ENCODE measurements around the gene ADGRF5. TPM values are rescaled to one million over a fixed set of nuclear protein-coding genes. Genes with fewer than 3 reads are reported as not detected.

The ADGRF5 gene
- total RNA-seq, 1 donor from 2014 or later = 0.06 TPM

DNA sequence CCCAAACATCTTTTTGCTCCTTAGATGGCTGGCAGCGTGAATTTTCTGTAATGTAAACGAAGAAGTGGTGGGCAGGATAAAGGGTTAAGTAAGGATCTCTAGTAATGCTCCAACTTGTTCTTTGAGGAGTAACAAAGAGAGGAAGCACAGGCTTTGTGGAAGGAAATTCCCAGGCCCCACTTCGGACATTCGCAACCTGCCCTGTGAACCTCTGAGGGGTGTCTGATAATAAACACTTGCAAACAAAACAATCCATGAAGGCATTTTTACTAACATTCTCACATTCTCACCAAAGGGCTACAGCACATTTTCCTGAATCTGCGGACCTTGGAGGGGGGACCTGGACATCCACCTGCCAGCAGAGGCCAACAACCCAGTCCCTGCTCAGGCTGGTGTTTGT, 25.8 kb upstream of the ADGRF5 start:
- TF ChIP-seq, protein P1, sequence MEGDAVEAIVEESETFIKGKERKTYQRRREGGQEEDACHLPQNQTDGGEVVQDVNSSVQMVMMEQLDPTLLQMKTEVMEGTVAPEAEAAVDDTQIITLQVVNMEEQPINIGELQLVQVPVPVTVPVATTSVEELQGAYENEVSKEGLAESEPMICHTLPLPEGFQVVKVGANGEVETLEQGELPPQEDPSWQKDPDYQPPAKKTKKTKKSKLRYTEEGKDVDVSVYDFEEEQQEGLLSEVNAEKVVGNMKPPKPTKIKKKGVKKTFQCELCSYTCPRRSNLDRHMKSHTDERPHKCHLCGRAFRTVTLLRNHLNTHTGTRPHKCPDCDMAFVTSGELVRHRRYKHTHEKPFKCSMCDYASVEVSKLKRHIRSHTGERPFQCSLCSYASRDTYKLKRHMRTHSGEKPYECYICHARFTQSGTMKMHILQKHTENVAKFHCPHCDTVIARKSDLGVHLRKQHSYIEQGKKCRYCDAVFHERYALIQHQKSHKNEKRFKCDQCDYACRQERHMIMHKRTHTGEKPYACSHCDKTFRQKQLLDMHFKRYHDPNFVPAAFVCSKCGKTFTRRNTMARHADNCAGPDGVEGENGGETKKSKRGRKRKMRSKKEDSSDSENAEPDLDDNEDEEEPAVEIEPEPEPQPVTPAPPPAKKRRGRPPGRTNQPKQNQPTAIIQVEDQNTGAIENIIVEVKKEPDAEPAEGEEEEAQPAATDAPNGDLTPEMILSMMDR (conservative IDR thresholded peaks at IDR 0.05; ENCODE audit: low read depth, low read length) = no peak
- no peak for DNase-seq (ENCODE audit: low read depth)
- no peak overlapping the region for H3K4me3 ChIP-seq (ENCODE audit: low read depth, low read length)

- no peak for DNase-seq (ENCODE audit: low read depth)
- H3K4me3 ChIP-seq (ENCODE audit: low read depth, low read length) = no peak overlapping the region
- TF ChIP-seq, protein P1 (conservative IDR thresholded peaks at IDR 0.05; ENCODE audit: low read depth, low read length) = no peak
These were observed 18.9 kb upstream of the ADGRF5 start for GRCh38 chr6:46940433-46941226.

DNA sequence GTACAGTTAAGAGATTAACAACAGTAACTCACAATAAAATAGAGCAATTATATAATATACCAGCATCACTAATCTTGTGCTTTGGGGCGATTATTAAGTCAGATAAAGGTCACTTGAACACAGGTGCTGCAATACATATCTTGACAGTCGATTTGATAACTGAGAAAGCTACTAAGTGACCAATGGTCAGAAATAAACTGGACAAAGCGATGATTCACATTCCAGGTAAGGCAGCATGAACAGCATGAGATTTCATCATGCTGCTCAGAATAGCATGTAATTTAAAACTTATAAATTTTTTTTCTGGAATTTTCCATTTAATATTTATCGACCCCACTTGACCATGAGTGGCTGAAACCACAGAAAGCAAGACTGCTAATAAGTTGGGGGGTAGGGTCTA, 15.9 kb upstream of the ADGRF5 start:
- no peak for DNase-seq (ENCODE audit: low read depth)
- TF ChIP-seq, protein P1 (conservative IDR thresholded peaks at IDR 0.05; ENCODE audit: low read depth, low read length) = no peak
- H3K4me3 ChIP-seq (ENCODE audit: low read depth, low read length) = no peak overlapping the region

GRCh38 chr6:46935687-46936086, 13.9 kb upstream of the ADGRF5 start:
- TF ChIP-seq, protein P1 (conservative IDR thresholded peaks at IDR 0.05; ENCODE audit: low read depth, low read length) = no peak
- H3K4me3 ChIP-seq (ENCODE audit: low read depth, low read length) = no peak overlapping the region
- no peak for DNase-seq (ENCODE audit: low read depth)

- no peak overlapping the region for H3K4me3 ChIP-seq (ENCODE audit: low read depth, low read length)
- no peak for DNase-seq (ENCODE audit: low read depth)
- TF ChIP-seq, protein P1 (conservative IDR thresholded peaks at IDR 0.05; ENCODE audit: low read depth, low read length) = no peak
These were observed 12.0 kb upstream of the ADGRF5 start for GRCh38 chr6:46933751-46934150.

DNA sequence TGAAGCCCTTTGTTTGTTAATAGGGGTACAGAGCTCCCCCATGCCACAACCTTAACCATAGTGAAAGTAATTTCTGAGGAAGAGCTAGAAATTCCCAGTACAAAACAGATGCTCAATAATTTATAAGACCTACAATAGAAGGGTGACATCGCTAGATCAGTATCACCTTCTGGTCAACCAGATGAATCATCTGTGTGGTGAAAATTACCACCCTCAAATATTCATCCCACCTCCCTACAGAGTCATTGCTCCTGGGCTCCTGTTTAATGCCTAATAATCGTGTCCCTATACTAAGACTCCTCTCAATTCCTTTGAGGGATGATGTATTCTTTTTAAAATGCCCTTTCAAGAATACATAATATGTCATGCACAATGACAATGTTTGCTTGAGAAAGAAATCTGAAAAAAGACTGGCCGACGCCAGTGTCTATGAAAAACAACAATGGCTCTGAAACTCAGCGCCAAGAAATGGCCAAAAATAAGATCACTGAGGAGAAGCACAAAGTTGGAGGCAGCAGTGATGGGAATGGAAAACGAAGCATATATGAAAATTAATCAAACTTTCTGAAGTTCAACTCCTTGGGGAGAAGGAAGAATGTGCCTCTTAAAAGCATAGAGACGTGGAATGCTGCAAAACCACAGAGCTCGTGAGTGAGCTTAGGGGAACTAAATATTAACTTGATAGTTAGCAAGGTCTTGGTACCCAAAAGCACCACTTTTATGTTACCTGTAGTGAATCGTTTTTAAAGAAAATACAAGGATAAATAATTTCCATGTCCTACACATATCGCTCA, 11.0 kb upstream of the ADGRF5 start:
- no peak for DNase-seq (ENCODE audit: low read depth)
- no peak overlapping the region for H3K4me3 ChIP-seq (ENCODE audit: low read depth, low read length)
- TF ChIP-seq, protein P1 (conservative IDR thresholded peaks at IDR 0.05; ENCODE audit: low read depth, low read length) = no peak

Measured in epithelial cell of proximal tubule (primary cell).